GM21367 (cell line): Measurements from ENCODE around the gene STRBP.
"Not testable (repeated sequence)": the region's sequence is repeated elsewhere in the genome, so short reads cannot be mapped to it uniquely, and the experiment has no call there.

ENCODE experiments used
- ATAC-seq: cut with Tn5 transposase; IDR thresholded peaks from one replicate; pipeline ENCODE4 v1.9.1; 2021; ENCODE audit not compliant: unreplicated experiment

STRBP gene

GRCh38 chr9:123283455-123283854, 15.1 kb upstream of the STRBP start:
- ATAC-seq, result no peak

GRCh38 chr9:123283048-123283408, 14.6 kb upstream of the STRBP start:
- ATAC-seq, result no peak

- no peak for ATAC-seq
Measured at GRCh38 chr9:123282362-123283047, 14.1 kb upstream of the STRBP start.

DNA sequence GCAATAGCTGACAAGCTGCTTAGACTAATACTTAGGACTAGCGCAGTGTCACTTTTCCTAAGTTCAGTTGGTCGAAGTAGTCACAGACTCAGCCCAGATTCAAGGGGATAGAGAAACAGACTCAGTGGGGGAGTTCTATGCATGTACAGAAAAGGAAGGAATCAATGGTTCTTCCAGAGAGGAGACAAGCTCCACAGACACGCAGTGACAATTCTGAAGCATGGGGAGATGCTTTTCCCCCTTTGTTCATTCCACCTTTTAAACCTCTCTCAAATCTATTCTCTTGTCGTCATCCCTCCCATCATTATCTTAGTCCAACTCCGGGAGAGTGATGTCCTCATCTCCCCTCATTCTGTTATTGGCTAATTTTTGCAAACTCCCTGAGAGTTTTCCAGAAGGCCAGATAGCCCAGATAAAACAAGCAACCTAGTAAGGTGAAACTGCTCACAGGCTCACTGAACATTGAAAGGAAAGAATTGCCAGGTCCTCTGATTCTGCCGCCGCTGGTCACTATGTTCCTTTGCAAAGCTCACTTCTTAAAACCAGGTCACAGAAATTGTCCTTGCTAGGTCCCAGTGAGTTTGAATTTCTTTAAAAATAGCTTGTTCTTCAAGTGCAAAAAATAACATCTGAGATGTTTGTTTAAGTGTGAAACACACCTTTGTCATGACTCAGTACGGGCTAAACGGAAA, 13.4 kb upstream of the STRBP start:
- ATAC-seq, result no peak

GRCh38 chr9:123278879-123279493, 10.6 kb upstream of the STRBP start:
- ATAC-seq, result not testable (repeated sequence)

DNA sequence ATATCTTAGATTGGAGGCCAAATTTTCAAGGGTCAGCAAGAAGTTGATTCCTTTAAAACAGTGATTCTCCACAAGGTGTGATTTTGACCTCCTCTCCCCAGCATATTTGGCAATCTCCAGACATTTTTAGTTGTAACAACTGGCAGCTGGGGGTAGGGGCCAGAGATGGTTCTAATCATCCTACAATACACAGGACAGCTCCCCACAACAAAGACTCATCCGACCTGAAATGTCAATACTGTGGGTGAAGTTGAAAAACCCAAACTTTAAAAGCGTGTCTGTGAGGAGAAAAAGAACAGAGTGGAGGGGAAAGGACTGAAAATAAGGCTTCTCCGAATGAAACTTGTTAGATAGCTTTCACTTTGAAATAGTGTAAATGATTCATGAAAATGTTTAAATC, 10.0 kb upstream of the STRBP start:
- no peak for ATAC-seq

GRCh38 chr9:123276551-123276950, 8.2 kb upstream of the STRBP start:
- no peak for ATAC-seq

- ATAC-seq, result not testable (repeated sequence)
Measured at GRCh38 chr9:123271133-123271532, 2.7 kb upstream of the STRBP start.

GRCh38 chr9:123269281-123269680, 895 bp upstream of the STRBP start:
- no peak for ATAC-seq

GRCh38 chr9:123268199-123268464, 254 bp downstream of the STRBP start:
- no peak for ATAC-seq

- ATAC-seq, result no peak
Measured at GRCh38 chr9:123267481-123268198, 746 bp downstream of the STRBP start.

GRCh38 chr9:123266655-123267399, 1.6 kb downstream of the STRBP start:
- ATAC-seq, result no peak

GRCh38 chr9:123265833-123266232, 2.6 kb downstream of the STRBP start:
- ATAC-seq, result no peak

DNA sequence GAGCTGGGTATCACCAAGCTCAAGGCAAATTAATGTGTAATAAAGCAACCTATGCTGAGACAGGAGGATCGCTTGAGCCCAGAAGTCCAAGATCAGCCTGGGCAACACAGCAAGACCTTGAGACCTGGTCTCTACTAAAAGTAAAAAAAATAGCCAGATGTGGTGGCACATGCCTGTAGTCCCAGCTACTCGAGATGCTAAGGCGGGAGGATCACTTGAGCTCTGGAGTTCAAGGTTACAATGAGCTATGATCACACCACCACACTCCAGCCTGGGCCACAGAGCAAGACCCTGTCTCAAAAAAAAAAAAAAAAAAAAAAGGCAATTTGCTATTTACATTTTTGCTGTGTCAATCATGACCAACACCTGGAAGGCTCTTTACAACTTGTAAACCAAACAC, 5.2 kb downstream of the STRBP start:
- no peak for ATAC-seq

GRCh38 chr9:123262338-123262737, 6.0 kb downstream of the STRBP start:
- ATAC-seq, result no peak

- ATAC-seq, result no peak
Measured at GRCh38 chr9:123261006-123261677, 7.2 kb downstream of the STRBP start.

DNA sequence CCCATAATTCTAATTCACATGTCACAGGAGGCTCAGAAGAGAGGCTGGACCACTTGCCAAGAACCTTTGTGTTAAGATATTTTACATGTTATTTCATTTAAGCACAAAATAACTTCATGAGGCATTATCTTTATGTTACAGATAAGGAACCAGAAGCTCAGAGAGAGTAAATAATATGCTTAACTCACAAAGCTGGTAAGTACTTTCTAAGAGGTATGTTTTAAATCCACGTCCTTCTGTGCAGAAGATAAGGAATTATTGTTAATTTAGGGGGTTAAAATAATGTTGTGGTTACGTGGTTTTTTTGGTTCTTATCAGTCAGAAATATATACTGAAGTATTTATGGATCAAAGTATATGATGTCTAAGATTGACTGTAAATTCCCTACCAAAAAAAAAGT, 8.0 kb downstream of the STRBP start:
- ATAC-seq, result no peak

DNA sequence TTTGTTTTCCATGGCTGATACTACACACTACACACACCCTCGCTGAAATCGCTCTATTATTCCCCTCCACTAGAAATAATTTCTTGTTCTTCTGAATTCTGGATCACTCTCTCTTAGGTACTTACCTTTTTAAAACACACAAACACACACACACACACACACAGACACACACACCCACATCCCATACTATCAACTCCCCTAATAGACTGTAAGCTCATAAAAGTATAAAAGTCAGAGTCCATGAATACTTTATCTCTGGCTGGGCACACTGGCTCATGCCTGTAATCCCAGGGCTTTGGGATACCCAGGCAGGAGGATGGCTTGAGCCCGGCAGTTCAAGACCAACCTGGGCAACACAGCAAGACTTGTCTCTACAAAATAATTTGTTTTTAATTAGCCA, 11.1 kb downstream of the STRBP start:
- ATAC-seq, result no peak

- no peak for ATAC-seq
Measured at GRCh38 chr9:123255718-123256117, 12.7 kb downstream of the STRBP start.

- no peak for ATAC-seq
Measured at GRCh38 chr9:123253204-123253603, 15.2 kb downstream of the STRBP start.

DNA sequence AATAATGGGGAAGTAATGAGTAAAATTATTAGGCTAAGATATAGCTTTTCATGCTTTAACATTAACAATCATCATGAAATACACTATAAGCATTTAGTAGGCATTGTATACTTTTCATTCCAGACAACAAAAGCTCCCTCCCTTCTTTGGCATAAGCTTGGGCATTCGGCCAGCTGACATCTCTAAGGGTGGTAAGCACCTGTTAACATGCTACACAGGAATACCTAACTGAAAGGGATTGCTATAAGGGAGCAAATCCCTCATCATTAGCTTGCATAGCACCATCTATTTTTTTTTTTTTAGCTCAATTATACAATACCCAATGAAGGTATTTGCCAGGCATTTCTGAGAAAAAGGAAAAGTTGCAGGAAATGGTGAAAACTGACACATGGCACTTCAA, 16.6 kb downstream of the STRBP start:
- ATAC-seq, result no peak
